HG02678 (cell line): ENCODE measurements around the gene CHMP4B.

ENCODE experiments used
- ATAC-seq: cut with Tn5 transposase; IDR thresholded peaks from one replicate; pipeline ENCODE4 v1.9.1; 2021; ENCODE audit warnings: mild to moderate bottlenecking, moderate library complexity; ENCODE audit not compliant: unreplicated experiment

The CHMP4B gene

DNA sequence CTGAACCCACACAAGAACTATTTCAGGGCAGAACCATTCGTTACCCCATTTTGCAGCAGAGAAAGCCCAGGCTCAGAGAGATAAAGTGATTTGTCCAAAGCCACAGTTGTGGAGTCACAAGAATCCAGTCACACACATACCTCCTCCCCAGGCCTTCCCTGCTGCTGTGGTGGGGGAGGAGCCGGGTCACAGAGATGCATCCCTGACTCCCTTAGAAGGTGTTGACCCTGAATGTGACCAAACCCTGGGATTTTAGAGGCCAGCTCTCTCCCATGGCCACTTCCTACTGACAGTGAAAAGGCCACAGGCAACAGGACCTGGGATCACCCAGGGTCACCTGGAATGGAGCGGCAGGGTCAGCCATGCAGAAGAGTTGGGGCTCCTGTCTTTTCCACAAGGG is 48.6 kb downstream of the CHMP4B start:
- ATAC-seq, result no peak

DNA sequence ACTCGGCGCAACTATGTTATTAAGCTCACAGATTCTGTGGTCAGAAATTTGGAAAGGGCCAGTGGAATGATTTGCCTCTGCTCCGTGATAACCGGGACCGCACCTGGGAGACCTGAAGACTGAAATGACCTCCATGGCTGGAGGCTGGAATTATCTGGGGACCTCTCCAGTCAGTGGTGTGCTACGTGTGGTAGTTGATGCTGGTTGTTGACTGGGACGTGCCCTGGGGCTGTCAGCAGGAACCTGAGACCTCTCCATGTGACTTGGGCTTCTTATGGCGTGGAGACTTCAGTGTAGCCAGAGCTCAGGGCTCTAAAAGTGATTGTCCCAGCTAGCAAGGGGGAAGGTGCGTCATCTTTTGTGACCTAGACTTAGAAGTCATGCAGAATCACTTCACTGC is 50.3 kb downstream of the CHMP4B start:
- no peak for ATAC-seq

DNA sequence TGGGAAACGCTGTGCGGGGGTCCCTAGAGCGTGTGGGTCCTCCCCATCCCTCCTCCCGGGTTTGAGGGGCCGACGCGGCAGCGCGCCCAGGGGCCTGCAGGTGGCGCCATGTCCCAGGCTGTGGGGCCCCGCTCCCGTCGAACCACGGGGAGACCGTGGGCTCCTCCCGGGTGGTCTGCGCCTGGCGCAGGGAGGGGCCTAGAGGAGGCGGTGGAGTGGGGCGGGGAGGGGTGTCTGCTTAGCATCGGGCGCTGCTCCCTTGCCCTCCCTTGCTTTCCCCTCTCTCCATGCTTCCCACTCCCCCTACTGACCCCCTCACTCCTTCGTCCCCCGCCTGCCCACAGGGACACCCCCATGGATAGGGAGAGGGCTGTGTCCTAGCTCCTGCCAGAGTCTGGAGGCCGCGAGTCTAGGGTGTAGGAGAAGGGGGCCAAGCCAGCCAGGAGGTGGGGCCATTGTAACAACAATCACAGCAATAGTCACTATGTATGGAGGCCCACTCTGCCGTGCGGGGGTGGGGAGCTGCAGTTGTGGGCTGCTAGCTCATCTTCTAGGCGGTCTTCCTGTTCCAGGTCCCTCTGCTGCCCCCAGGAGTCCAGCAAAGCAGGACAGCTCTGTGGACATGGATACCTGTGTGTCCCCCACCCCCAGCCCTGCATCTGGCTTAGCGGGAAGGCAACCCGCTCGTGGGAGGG is 51.7 kb downstream of the CHMP4B start:
- ATAC-seq, result no peak

DNA sequence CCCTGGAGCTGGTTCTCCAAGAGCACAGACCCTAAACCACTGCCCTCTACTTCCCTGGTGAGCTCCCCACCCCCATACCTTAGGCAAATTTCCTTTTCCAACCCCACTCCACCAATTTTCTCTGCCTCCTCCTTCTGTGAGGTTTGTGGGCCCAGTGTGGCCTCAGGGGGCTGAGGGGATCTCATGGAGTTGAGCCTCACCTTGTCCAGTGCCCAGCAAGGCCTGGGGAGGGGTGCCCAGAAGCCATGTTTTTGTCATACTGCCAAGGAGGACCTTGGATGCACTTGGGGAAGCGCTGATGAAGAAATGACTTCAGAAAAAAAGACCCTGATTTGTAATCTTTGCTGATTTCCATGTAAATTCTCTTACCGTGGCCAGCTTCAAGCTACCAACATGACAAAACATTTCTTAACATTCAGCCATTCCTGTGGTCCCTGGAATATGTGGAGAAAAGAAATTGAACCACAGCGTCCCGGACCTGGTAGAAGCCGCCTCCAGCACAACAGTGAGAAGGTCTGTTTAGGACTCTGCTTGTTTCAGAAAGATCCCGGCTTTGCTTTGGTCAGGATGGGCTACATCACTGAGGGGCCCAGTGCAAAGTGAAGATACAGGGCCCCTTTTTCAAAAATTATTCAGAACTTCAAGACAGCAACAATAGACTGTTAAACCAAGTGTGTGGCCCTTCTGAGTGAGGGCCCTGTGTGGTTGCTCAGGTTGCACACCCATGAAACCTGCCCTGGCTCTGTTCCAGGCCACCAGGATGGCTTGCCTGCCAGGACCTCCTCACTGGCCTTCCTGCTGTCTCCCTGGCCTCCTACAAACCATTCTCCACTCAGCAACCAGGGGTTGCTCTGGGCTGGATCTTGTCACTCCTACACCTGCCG is 52.5 kb downstream of the CHMP4B start:
- ATAC-seq, result no peak

DNA sequence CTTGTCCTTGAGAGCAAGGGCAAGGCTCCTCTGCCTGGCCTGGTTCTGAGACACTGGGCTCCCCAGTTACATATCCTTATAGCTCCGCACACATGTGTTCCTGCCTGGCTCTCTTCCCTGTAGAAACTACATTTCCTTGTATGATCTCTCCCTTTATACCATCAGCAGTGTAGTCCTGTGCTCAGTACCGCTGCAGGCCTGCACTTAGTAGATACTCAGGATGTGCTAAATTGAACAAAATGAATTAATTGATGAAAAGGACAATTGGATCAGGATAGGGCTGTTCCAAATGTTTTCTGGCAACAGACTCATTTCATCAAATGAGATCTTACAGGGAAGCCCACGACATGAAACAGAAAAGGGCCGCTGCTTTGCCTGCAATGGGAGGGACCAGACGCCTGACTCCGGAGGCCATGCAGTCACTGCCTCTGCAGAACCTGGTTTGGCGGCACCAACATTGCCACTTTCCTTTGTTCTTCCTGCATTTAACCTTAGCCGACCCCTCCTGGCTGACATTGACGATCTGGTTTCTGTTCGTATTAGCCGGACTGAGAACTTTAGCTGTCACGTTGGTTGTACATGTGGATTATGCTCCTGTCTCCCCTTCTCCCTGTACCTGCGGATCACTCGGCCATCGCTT is 53.3 kb downstream of the CHMP4B start:
- ATAC-seq, result no peak

DNA sequence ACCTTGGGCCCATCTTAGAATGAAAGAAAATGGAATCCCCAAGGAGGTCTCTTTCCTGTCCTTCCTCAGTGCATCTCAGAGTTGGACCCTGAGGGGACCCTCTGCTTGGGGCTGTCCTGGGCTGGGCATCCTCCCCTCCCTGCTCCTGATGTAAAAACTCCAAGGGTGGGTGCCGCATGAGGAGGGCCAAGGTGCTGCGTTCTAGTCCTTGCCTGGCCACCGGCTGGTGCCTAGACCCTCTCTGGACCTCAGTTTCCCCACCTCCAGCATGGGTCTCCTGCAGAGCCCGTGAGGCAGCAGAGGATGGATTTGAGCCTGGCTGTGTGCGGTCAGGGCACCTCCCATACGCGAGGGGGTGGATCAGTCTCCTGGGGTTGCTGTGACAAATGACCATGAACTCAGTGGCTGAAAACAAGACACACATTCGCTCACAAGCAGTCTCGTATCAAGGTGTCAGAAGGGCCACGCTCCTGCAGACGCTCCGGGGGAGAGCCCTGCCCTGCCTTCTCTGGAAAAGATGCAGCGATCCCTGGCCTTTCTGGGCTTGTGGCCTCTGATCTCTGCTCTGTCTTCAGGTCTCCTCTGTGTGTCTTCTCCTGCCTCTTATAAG is 54.7 kb downstream of the CHMP4B start:
- ATAC-seq, result no peak

DNA sequence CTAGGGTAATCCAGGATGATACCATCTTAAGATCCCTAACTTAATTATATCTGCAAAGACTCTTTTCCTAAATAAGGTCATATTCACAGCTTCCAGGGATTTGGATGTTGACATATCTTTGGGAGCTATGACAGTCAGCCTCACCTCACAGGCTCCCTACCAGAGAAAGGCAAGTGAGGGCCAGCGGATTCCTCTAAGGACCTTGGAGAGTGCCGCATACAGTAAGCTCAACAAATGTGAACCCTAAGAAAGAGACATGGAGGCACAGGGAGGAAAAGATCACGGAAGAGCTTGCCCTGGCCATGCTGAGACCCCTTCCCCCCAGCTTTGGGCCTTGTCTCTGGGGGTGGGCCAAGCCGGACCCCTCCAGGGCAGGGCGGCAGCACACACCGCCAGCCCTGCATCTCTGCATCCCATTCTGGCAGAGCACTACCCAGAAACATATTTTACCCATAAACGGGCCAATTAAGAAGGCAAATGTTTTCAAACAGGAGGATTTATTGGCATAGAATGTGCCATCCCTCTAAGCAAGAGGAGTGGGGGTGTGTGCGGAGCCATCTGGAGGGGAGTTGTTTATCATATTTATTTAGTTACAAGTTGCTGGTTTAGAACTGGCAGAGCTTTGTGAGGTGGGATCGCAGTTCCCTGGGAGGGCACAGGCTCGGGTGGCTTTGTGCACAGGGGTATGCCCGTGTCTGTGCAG is 55.4 kb downstream of the CHMP4B start:
- ATAC-seq, result no peak

DNA sequence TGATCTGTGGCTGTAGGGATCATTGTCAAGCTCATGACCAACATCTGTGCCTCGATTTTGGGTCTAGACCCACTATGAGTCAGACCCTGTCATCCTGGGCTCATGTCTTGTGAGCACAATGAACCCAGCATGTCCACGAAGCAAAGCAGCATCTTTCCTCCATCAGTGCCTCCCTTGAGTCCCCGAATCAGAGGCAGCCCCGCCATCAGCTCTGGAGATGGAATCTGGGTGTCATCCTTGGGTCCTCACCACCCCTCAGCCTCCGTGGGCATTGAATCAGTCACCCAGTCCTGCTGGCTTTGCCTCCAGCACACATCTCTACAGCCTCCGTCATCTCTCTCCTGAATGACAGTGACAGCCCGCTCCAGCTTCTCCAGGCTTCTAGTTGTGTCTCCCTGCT is 56.9 kb downstream of the CHMP4B start:
- no peak for ATAC-seq

DNA sequence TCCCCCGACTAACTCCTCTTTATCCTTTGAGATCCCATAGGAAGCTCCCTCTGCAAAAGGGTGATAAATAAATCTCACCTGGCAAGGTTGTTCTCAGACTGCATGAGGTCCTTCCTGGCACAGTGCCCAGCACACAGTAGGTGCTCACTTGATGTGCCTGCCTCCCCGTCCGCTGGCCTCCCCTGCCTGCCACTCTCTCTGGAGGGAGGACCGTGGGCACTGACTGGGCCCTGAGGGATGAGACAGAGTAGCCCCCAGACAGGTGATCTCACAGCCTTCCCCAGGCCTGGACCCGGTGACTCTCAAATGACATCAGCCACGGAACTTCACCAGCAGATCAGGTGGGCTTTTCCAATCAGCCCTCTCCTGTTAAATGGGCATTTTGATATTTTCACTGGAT is 57.4 kb downstream of the CHMP4B start:
- no peak for ATAC-seq

DNA sequence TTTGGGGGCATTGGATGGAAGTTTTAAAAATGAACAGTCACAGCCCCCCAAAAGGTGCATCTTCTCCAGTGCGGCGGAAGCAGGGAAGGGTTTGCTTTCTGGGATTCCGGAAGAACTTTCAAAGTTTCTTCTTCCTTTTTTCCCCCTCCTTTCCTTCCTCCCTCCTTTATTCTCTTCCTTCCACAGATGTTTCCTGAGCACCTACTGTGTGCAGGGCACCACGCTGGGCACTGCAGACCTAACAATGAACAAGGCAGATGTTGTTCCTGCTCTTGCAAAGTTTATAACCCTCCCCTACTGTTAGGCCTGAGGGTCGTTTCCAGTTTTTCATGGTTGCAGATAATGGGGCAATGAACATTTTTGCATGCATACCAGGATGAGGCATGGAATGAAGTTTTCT is 58.1 kb downstream of the CHMP4B start:
- no peak for ATAC-seq

DNA sequence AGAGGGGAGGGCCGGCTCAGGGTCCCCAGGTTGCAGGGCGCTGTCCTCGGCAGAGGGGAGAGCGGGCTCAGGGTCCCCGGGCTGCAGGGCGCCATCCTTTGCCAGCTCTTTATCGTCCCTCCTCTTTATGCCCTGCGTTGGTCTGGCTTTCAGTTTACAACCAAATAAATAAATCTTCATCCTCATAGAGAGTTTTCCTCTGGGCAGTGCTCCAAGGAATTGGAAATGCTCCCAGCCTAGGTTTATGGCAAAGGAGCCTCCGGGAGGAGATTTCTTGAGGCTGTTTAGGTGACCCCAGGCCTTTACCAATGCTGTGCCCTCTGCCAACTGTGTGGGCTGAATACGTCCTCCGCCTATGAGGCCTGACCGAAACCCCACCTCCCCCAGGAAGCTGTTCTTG is 60.2 kb downstream of the CHMP4B start:
- ATAC-seq, result no peak

DNA sequence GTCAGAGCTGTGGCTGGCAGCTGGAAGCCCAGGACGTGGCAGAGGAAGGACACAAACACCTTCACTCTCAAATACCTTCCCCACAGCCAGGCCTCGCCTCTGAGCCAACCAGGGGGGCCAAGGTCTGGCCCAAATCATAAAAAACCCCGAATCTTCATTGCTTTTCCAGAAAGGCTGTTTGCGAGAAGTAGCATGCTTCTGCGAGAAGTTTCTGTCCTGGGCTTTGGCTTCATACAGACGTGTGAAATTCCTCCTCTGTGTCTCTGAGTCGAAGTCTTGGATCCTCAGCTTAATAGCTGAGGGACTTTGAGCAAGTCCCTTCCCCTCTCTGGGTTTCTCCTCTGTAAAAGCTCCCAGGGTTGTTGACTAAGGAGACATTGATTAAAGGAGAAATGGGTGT is 63.0 kb downstream of the CHMP4B start:
- ATAC-seq, result no peak

DNA sequence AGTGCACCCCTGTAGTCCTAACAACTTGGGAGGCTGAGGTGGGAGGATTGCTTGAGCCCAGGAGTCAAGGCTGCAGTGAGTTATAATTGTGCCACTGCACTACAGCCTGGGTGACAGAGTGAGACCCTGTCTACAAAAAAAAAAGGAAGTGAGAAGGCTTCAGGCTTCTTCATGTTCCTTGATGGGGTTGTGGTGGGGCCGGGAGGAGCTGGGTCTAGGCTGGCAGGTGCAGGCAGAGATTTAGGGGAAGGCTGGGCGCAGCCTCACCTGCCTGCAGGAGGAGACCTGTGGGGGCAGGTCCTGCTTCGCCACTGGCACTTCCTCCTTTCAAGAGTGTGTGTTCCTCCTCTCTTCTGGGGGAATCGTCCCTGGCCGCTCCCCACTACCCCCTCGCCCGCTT is 63.9 kb downstream of the CHMP4B start:
- peak; percentile 80 for ATAC-seq

DNA sequence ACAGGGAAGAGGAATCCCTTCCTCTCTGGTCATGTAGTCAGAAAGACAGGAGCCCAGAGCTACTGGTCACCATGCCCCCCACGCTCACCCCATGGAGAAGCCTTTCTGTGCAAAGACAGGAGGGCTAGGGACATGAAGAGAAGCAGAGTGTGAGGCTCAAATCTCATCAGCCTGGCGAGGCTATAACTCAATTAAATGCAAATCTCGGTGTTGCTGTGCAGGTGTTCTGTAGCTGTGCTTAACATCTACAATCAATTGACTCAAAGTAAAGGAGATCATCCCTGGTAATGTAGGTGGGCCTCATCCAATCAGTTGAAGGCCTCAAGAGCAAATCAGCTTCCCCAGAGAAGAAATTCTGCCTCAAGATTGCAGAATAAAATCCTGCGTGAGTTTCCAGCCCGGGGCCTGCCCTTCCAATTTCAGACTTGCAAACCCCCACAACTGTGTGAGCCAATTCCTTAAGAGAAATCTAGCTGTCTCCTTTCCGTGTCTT is 64.4 kb downstream of the CHMP4B start:
- no peak for ATAC-seq

DNA sequence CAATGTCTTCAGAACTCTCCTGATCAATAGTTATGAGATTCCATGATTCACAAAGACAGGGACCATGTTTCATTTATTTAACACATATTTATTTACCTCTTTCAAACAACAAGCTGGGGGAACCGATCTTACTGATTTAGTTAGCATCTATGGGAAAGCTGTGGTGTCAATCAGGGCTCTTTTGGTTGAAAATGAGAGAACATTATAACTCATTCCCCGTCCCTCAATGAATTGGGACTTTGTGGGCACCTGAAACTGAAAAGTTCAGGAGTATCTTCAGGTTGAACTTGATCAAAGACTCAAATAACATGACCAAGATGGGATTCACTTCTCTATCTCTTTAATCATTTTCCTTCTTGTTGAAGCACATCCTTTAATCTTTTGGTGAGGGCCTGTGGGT is 67.4 kb downstream of the CHMP4B start:
- ATAC-seq, result no peak

DNA sequence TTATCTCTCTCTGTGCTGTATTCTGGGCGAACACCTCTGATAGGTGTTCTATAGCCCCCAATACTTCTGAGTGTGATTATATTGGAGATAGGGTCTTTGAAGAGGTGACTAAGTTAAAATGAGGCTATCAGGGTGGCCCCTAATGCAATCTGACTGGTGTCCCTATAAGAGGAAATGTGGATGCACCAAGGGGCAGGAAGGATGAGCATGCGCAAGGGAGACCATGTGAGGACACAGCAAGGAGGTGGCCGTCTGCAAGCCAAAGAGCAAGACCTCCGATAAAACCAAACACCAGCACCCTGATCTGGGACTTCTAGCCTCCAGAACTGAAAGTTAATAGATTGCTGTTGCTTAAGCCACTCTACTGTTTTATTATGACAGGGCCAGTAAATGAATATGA is 69.2 kb downstream of the CHMP4B start:
- ATAC-seq, result no peak

DNA sequence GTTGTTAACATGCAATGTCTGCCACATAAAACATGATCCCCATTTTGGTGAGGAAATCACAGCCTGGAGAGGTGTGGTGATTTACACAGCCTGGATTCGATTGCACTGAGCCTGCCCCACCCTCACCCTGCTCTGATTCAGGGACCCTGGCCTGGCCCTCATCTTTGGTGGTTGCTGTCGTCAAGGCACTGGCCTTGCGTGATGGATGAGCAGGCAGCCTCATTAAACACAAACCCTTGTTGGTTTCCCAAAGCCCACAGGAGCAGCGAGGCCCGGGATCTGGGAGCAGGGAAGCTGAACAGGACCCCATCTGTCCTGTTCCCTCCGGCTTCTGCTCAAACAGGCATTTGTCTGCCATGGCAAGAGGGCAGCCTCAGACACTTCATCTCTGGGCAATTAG is 70.8 kb downstream of the CHMP4B start:
- ATAC-seq, result no peak

DNA sequence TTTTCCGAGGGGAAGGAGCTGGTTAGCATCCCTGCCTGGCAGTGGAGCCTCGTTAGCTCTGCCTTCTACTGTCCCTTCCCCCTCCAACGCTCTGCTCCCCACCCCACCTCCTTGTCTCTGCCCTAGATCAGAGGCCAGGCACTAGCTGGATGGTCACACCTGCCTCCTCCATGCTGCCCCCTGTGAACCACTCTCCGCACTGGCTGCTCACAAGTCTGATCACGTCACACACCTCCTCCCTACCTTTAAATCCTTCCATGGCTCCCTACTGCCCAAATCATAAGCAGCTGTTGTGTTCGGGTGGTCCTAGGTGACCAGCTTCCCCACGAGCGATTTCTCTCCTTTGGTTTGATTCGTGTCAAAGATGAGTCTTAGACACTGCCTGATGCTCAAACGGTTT is 71.3 kb downstream of the CHMP4B start:
- no peak for ATAC-seq

DNA sequence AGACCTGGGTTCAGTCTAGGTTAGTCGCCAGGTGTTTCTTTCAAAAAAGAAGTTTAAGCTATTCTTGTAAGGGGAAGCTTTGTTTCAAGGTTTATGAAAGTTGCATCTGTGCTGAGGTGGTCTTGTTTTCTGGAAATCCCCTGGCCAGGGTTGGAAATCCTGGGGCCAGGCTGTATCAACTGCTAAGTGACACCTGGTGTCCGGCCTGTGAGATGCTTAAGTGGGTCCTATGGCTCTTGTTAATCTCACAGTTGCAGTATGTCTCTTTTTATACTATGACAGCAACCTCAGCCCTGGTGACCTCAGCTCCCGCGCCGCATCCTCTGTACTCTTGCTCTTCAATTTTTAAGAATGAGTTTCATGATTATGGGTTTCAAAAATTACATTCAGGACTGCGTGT is 72.0 kb downstream of the CHMP4B start:
- ATAC-seq, result peak; percentile 85

DNA sequence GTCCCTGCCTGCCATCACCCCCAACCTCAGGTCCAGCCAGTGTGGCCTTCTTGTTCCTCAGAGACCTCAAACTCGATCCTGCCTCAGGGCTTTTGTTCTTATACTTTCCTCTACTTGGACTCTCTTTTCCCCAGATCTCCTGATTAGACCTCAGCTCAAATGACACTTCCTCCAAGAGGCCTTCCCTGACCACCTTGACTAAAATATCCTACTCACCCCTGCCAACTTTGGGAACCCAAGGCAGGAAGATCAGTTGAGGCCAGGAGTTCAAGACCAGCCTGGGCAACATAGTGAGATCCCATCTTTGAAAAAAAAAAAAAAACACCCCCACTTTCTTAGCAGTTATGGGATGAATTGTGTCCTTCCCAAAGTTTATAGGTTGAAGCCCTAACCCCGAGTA is 73.5 kb downstream of the CHMP4B start:
- no peak for ATAC-seq

DNA sequence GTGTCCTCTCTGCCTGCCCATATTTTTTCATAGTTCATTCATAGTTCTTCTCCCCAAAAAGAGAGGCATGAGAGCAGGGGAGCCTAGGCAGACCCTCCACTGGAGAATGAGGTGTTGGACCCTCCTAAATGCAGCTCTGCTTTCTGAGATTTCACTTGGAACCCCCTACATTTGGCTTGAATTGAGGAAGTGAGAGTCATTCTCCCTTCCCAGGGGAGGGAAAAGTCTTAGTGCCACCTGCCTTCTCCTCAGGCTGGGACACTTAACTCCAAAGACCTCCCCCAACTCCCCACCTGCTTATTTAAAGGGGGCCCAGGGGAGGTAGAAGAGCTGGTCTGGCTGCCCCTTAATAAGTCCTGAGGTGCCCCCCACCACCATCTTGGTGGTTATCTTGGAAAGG is 78.2 kb downstream of the CHMP4B start:
- ATAC-seq, result no peak
